M059J (cell line): Measurements from ENCODE around the gene MGLL. TPM values are rescaled to one million over a fixed set of nuclear protein-coding genes. Genes with fewer than 3 reads are reported as not detected.
"Not testable (repeated sequence)": the region's sequence is repeated elsewhere in the genome, so short reads cannot be mapped to it uniquely, and the experiment has no call there.

ENCODE experiments used
- DNase-seq: peaks from one replicate; pipeline ENCODE4 v3.0.0-alpha.2; 2012; ENCODE audit warnings: low read depth
- total RNA-seq: library from RNA; depleted of rRNA; stranded (reverse); fragments of >200 nt; shearing (Covaris generic); gene quantifications from 2 replicates; pipeline ENCODE4 v1.2.3, GENCODE V29; 2014

The MGLL gene
- total RNA-seq, 1 experiment from 2014 or later: 17.0 TPM

GRCh38 chr3:127690823-127691452 lies 131.4 kb downstream of the MGLL start:
- peak; percentile 75 for DNase-seq

GRCh38 chr3:127690106-127690505 lies 132.2 kb downstream of the MGLL start:
- DNase-seq: peak; percentile 78

- no peak for DNase-seq
These were observed 133.0 kb downstream of the MGLL start for GRCh38 chr3:127689266-127689860.

GRCh38 chr3:127688416-127689265 lies 133.7 kb downstream of the MGLL start:
- peak; percentile 74 for DNase-seq

- no peak for DNase-seq
These were observed 134.3 kb downstream of the MGLL start for GRCh38 chr3:127688022-127688415.

GRCh38 chr3:127687228-127687737 lies 135.0 kb downstream of the MGLL start:
- no peak for DNase-seq

- DNase-seq: no peak
These were observed 135.8 kb downstream of the MGLL start for GRCh38 chr3:127686512-127686894.

- DNase-seq: peak; percentile 29
These were observed 136.4 kb downstream of the MGLL start for GRCh38 chr3:127685708-127686511.

- DNase-seq: no peak
These were observed 137.2 kb downstream of the MGLL start for GRCh38 chr3:127684871-127685707.

- DNase-seq: no peak
These were observed 139.8 kb downstream of the MGLL start for GRCh38 chr3:127682561-127682960.

GRCh38 chr3:127682175-127682554 lies 140.2 kb downstream of the MGLL start:
- not testable (repeated sequence) for DNase-seq

- no peak for DNase-seq
These were observed 141.5 kb downstream of the MGLL start for GRCh38 chr3:127680798-127681221.

- DNase-seq: no peak
These were observed 142.1 kb downstream of the MGLL start for GRCh38 chr3:127680146-127680661.

GRCh38 chr3:127679534-127680145 lies 142.7 kb downstream of the MGLL start:
- DNase-seq: no peak

GRCh38 chr3:127678611-127679533 lies 143.4 kb downstream of the MGLL start:
- no peak for DNase-seq

- DNase-seq: no peak
These were observed 144.1 kb downstream of the MGLL start for GRCh38 chr3:127678315-127678599.

GRCh38 chr3:127677541-127678314 lies 144.6 kb downstream of the MGLL start:
- no peak for DNase-seq

GRCh38 chr3:127676921-127677351 lies 145.4 kb downstream of the MGLL start:
- DNase-seq: no peak
